ENCODE measurements around the gene CBY2. TPM values are rescaled to one million over a fixed set of nuclear protein-coding genes. Genes with fewer than 3 reads are reported as not detected.

CBY2 gene
- total RNA-seq, 1 donor from 2014 or later: not detected

- TF ChIP-seq CTCF (conservative IDR thresholded peaks at IDR 0.05; ENCODE audit: low read depth, low read length): no peak
- H3K4me3 ChIP-seq (ENCODE audit: low read depth, low read length): no peak overlapping the region
- DNase-seq (ENCODE audit: low read depth): no peak
Observed at GRCh38 chr13:45713106-45713690, 11.1 kb downstream of the CBY2 start.

GRCh38 chr13:45713721-45714120 lies 11.6 kb downstream of the CBY2 start:
- no peak for DNase-seq (ENCODE audit: low read depth)
- no peak overlapping the region for H3K4me3 ChIP-seq (ENCODE audit: low read depth, low read length)
- no peak for TF ChIP-seq CTCF (conservative IDR thresholded peaks at IDR 0.05; ENCODE audit: low read depth, low read length)

- TF ChIP-seq CTCF (conservative IDR thresholded peaks at IDR 0.05; ENCODE audit: low read depth, low read length): no peak
- no peak overlapping the region for H3K4me3 ChIP-seq (ENCODE audit: low read depth, low read length)
- DNase-seq (ENCODE audit: low read depth): no peak
Observed at GRCh38 chr13:45714170-45714569, 12.1 kb downstream of the CBY2 start.

GRCh38 chr13:45715351-45715750 lies 13.2 kb downstream of the CBY2 start:
- DNase-seq (ENCODE audit: low read depth): no peak
- no peak for TF ChIP-seq CTCF (conservative IDR thresholded peaks at IDR 0.05; ENCODE audit: low read depth, low read length)
- no peak overlapping the region for H3K4me3 ChIP-seq (ENCODE audit: low read depth, low read length)

- no peak for TF ChIP-seq CTCF (conservative IDR thresholded peaks at IDR 0.05; ENCODE audit: low read depth, low read length)
Observed at GRCh38 chr13:45717349-45717748, 15.2 kb downstream of the CBY2 start.

GRCh38 chr13:45718063-45718462 lies 15.9 kb downstream of the CBY2 start:
- DNase-seq (ENCODE audit: low read depth): no peak
- TF ChIP-seq CTCF (conservative IDR thresholded peaks at IDR 0.05; ENCODE audit: low read depth, low read length): peak; percentile 64
- no peak overlapping the region for H3K4me3 ChIP-seq (ENCODE audit: low read depth, low read length)

More at GRCh38 chr13:45717349-45717748, 15.2 kb downstream of the CBY2 start:
- no peak for DNase-seq (ENCODE audit: low read depth)
- no peak overlapping the region for H3K4me3 ChIP-seq (ENCODE audit: low read depth, low read length)

- H3K4me3 ChIP-seq (ENCODE audit: low read depth, low read length): no peak overlapping the region
- no peak for TF ChIP-seq CTCF (conservative IDR thresholded peaks at IDR 0.05; ENCODE audit: low read depth, low read length)
- DNase-seq (ENCODE audit: low read depth): peak; percentile 73
Observed at GRCh38 chr13:45718992-45719391, 16.9 kb downstream of the CBY2 start.

Measured in epithelial cell of proximal tubule (primary cell).